K562 (cell line): ENCODE results near the gene MMS19. TPM values are rescaled to one million over a fixed set of nuclear protein-coding genes. Genes with fewer than 3 reads are reported as not detected.
A peak's percentile ranks its signal among the peaks of the same experiment; 100 is the strongest.

Source experiments
- CBX5 ChIP-seq: IDR thresholded peaks from 2 replicates; pipeline ENCODE4 v1.6.1; 2014; ENCODE audit warnings: low read depth, borderline replicate concordance
- CREB5 ChIP-seq: fragments of 250-450 bp; sonication (Bioruptor Pico); IDR thresholded peaks from 2 replicates; pipeline ENCODE4 v1.5.0; 2020; ENCODE audit warnings: mild to moderate bottlenecking
- ESRRB ChIP-seq: fragments of 250-450 bp; sonication (Bioruptor Pico); IDR thresholded peaks from 2 replicates; pipeline ENCODE4 v1.5.0; 2020; ENCODE audit warnings: mild to moderate bottlenecking, moderate library complexity, borderline replicate concordance
- FOXK1 ChIP-seq: sonication (generic); formaldehyde crosslinking; IDR thresholded peaks from 2 replicates; pipeline ENCODE4 v1.8.0; 2022; ENCODE audit warnings: missing genetic modification reagents, mild to moderate bottlenecking, borderline replicate concordance
- HNRNPUL1 ChIP-seq: fragments of 200-400 bp; formaldehyde crosslinking; IDR thresholded peaks from 2 replicates; pipeline ENCODE4 v1.6.1; 2017; ENCODE audit warnings: low read length
- KHSRP ChIP-seq: fragments of 450-650 bp; IDR thresholded peaks from 2 replicates; pipeline ENCODE4 v1.6.1; 2017
- MED1 ChIP-seq: sonication (generic); formaldehyde crosslinking; IDR thresholded peaks from 2 replicates; pipeline ENCODE4 v1.8.1; 2023; ENCODE audit warnings: missing genetic modification reagents, borderline replicate concordance
- MLX ChIP-seq, 2 experiments: fragments of 450-650 bp in 1 of 2; sonication (generic) in 1 of 2; formaldehyde crosslinking; conservative IDR thresholded peaks; 2 replicates each; pipeline versions ENCODE4 v1.4.0 to v1.8.1; 2020 to 2022; ENCODE audit warnings: mild to moderate bottlenecking in 1 of 2, missing genetic modification reagents in 1 of 2
- NKRF ChIP-seq: fragments of 450-650 bp; IDR thresholded peaks from 2 replicates; pipeline ENCODE4 v1.6.1; 2016; ENCODE audit warnings: borderline replicate concordance
- PHF21A ChIP-seq: fragments of 450-650 bp; IDR thresholded peaks from 2 replicates; pipeline ENCODE4 v1.6.1; 2017; ENCODE audit warnings: low read depth, borderline replicate concordance
- POLR2B ChIP-seq: fragments of 450-650 bp; IDR thresholded peaks from 2 replicates; pipeline ENCODE4 v1.6.1; 2018; ENCODE audit warnings: low read depth; ENCODE audit not compliant: partially characterized antibody
- PPARD ChIP-seq: fragments of 250-450 bp; sonication (Bioruptor Pico); IDR thresholded peaks from 2 replicates; pipeline ENCODE4 v1.8.0; 2022; ENCODE audit warnings: inconsistent platforms, mild to moderate bottlenecking, moderate library complexity
- SIX5 ChIP-seq, 2 experiments: IDR thresholded peaks; 2 replicates each; pipeline ENCODE4 v1.6.1; 2011; ENCODE audit warnings: low read length in 2 of 2, borderline replicate concordance in 1 of 2, low read depth in 1 of 2, mild to moderate bottlenecking in 1 of 2, moderate library complexity in 1 of 2; ENCODE audit not compliant: insufficient read depth in 1 of 2
- SMAD4 ChIP-seq: fragments of 250-450 bp; sonication (Bioruptor Pico); conservative IDR thresholded peaks from 2 replicates; pipeline ENCODE4 v1.8.0; 2021; ENCODE audit warnings: inconsistent platforms, mild to moderate bottlenecking, moderate library complexity
- STAT5A ChIP-seq: IDR thresholded peaks from 2 replicates; pipeline ENCODE4 v1.6.1; 2012; ENCODE audit warnings: low read length, inconsistent platforms, borderline replicate concordance
- TEAD1 ChIP-seq, 2 experiments: fragments of 450-650 bp in 1 of 2; sonication (generic) in 1 of 2; formaldehyde crosslinking; IDR thresholded peaks; 2 replicates each; pipeline versions ENCODE4 v1.4.0 to v1.8.0; 2020 to 2022; ENCODE audit warnings: mild to moderate bottlenecking in 2 of 2, missing genetic modification reagents in 1 of 2
- TFE3 ChIP-seq: fragments of 450-650 bp; formaldehyde crosslinking; IDR thresholded peaks from 2 replicates; pipeline ENCODE4 v1.4.0; 2020; ENCODE audit warnings: mild to moderate bottlenecking, mixed read lengths
- ZNF253 ChIP-seq: fragments of 250-450 bp; sonication (Bioruptor Pico); conservative IDR thresholded peaks from 2 replicates; pipeline ENCODE4 v1.6.1; 2021; ENCODE audit warnings: mild to moderate bottlenecking
- ZNF311 ChIP-seq: fragments of 250-450 bp; sonication (Bioruptor Pico); IDR thresholded peaks from 2 replicates; pipeline ENCODE4 v1.4.0; 2020; ENCODE audit warnings: mild to moderate bottlenecking, moderate library complexity
- ZNF507 ChIP-seq: conservative IDR thresholded peaks from 2 replicates; pipeline ENCODE4 v1.6.1; 2017; ENCODE audit warnings: missing genetic modification characterization, missing compliant biosample characterization
- ZNF512 ChIP-seq: IDR thresholded peaks from 2 replicates; pipeline ENCODE4 v1.6.1; 2016; ENCODE audit warnings: missing genetic modification characterization, missing compliant biosample characterization
- ZNF695 ChIP-seq: fragments of 450-650 bp; formaldehyde crosslinking; IDR thresholded peaks from 2 replicates; pipeline ENCODE4 v1.4.0; 2020; ENCODE audit warnings: mild to moderate bottlenecking, moderate library complexity
- polyA plus RNA-seq, 8 experiments: library from polyadenylated mRNA; depleted of rRNA in 4 of 8; stranded (reverse) in 5 of 8; unstranded in 3 of 8; fragments of >200 nt; fragmentation: Nextera tagmentation in 2 of 8; fragmentation: Illumina TruSeq in 1 of 8; extraction: Ambion mirVana in 2 of 8; extraction: Trizol in 1 of 8; gene quantifications; 2 replicates each; pipeline versions ENCODE4 v1.2.1 to v1.2.3, GENCODE V29; 2011 to 2014; ENCODE audit warnings: inconsistent platforms in 1 of 8, missing spikeins in 1 of 8
- total RNA-seq, 7 experiments: library from RNA; depleted of rRNA in 6 of 7; stranded (reverse); fragments of >200 nt in 6 of 7; fragmentation: Illumina TruSeq in 2 of 7; extraction: Trizol in 2 of 7; gene quantifications; 2 replicates each; pipeline versions ENCODE4 v1.2.1 to v1.2.3, GENCODE V29; 2011 to 2021; ENCODE audit warnings: low replicate concordance in 1 of 7

The MMS19 gene
- total and polyA plus RNA-seq, 9 of the 15 experiments (the other 6 are each of a cell fraction or from before 2014, with no cell fraction given): 40.1 to 110 (median 62.9) TPM

GRCh38 chr10:97497572-97498075 lies 598 bp downstream of the MMS19 start (continued):
- peak in 1 of 2 experiments; percentile 63; a peak in 1 of 4 replicates for TF ChIP-seq TEAD1 (CRISPR knock-in tag; IDR thresholded peaks at IDR 0.05)
- TF ChIP-seq PPARD (CRISPR knock-in tag): no peak
- no peak for TF ChIP-seq CBX5
- no peak for TF ChIP-seq ZNF512 (tag)
- no peak for TF ChIP-seq ZNF253 (CRISPR knock-in tag)
- no peak for TF ChIP-seq HNRNPUL1
- no peak for TF ChIP-seq ZNF311 (CRISPR knock-in tag)
- no peak for TF ChIP-seq POLR2B
- TF ChIP-seq SMAD4 (CRISPR knock-in tag): no peak
- peak; percentile 81; the same call in 1 of the 2 replicates for TF ChIP-seq NKRF
- no peak for TF ChIP-seq ZNF507 (tag)
- TF ChIP-seq CREB5: no peak
- TF ChIP-seq SIX5 (IDR thresholded peaks at IDR 0.05; ENCODE audit: borderline replicate concordance in 1 of 2, insufficient read depth in 1 of 2, low read depth in 1 of 2, low read length in 2 of 2): no peak
- TF ChIP-seq STAT5A: no peak
- TF ChIP-seq ESRRB (CRISPR knock-in tag): no peak
- no peak for TF ChIP-seq TFE3 (CRISPR knock-in tag)
- TF ChIP-seq FOXK1 (CRISPR knock-in tag): no peak
- no peak for TF ChIP-seq MLX (CRISPR knock-in tag; conservative IDR thresholded peaks at IDR 0.05)
- no peak for TF ChIP-seq KHSRP
- TF ChIP-seq PHF21A: no peak
- no peak for TF ChIP-seq ZNF695 (CRISPR knock-in tag)
- no peak for TF ChIP-seq MED1
